HEK293 (cell line): ENCODE results near the gene AAR2.

Experiments
- CTCF ChIA-PET: fragments of 350-600 bp; formaldehyde crosslinking; extraction: SDS; loops from one replicate; lab custom pipeline; 2021; ENCODE audit warnings: antibody characterized with exemption; lab: Yijun Ruan, JAX
- POLR2A ChIA-PET: fragments of 300-600 bp; formaldehyde crosslinking; extraction: SDS; loops from one replicate; lab custom pipeline; 2020; ENCODE audit warnings: antibody characterized with exemption, inconsistent platforms; lab: Yijun Ruan, JAX
- H3K27ac ChIP-seq: fragments of 200-500 bp; sonication (Bioruptor generic); 2 replicates; pipeline ENCODE4 v1.5.1; 2014; ENCODE audit warnings: low read depth, low read length, control low read depth, inconsistent platforms; ENCODE audit errors: extremely low read depth
- H3K36me3 ChIP-seq, 2 experiments: fragments of 200-500 bp in 1 of 2; sonication (Bioruptor generic) in 1 of 2; 1 replicate in 1 of 2; 2 replicates in 1 of 2; pipeline ENCODE4 v1.5.1; 2014 to 2017; ENCODE audit warnings: inconsistent platforms in 2 of 2, low read length in 2 of 2; ENCODE audit not compliant: control insufficient read depth in 2 of 2, insufficient read depth in 1 of 2
- H3K4me1 ChIP-seq: fragments of 200-500 bp; sonication (Bioruptor generic); 2 replicates; pipeline ENCODE4 v1.5.1; 2014; ENCODE audit warnings: mild to moderate bottlenecking, low read length, inconsistent platforms; ENCODE audit not compliant: control insufficient read depth, insufficient read depth
- H3K4me3 ChIP-seq: 2 replicates; pipeline ENCODE4 v1.5.1; 2011; ENCODE audit warnings: low read depth, mild to moderate bottlenecking, control low read depth, low read length, moderate library complexity
- H3K9me3 ChIP-seq: fragments of 200-500 bp; sonication (Bioruptor generic); 2 replicates; pipeline ENCODE4 v1.5.1; 2014; ENCODE audit warnings: low read depth, low read length, inconsistent platforms; ENCODE audit not compliant: control insufficient read depth, insufficient read depth
- IKZF3 ChIP-seq: fragments of 450-650 bp; IDR thresholded peaks from 2 replicates; pipeline ENCODE4 v1.5.0; 2018; ENCODE audit warnings: missing biosample characterization, mild to moderate bottlenecking, missing genetic modification characterization, moderate library complexity
- KLF8 ChIP-seq: fragments of 450-650 bp; formaldehyde crosslinking; IDR thresholded peaks from 2 replicates; pipeline ENCODE4 v1.5.1; 2016; ENCODE audit warnings: missing biosample characterization, missing genetic modification characterization
- ZFP3 ChIP-seq: fragments of 450-650 bp; formaldehyde crosslinking; IDR thresholded peaks from 2 replicates; pipeline ENCODE4 v1.5.1; 2016; ENCODE audit warnings: low read depth, missing biosample characterization, missing genetic modification characterization
- ZFP41 ChIP-seq: fragments of 450-650 bp; formaldehyde crosslinking; IDR thresholded peaks from 2 replicates; pipeline ENCODE4 v1.5.1; 2016; ENCODE audit warnings: missing biosample characterization, missing genetic modification characterization, borderline replicate concordance
- ZNF133 ChIP-seq: fragments of 450-650 bp; formaldehyde crosslinking; IDR thresholded peaks from 2 replicates; pipeline ENCODE4 v1.5.1; 2016; ENCODE audit warnings: missing biosample characterization, missing genetic modification characterization
- ZNF362 ChIP-seq: fragments of 450-650 bp; formaldehyde crosslinking; IDR thresholded peaks from 2 replicates; pipeline ENCODE4 v1.5.1; 2016; ENCODE audit warnings: missing biosample characterization, missing genetic modification characterization
- ZNF600 ChIP-seq: fragments of 450-650 bp; formaldehyde crosslinking; IDR thresholded peaks from 2 replicates; pipeline ENCODE4 v1.5.1; 2016; ENCODE audit warnings: missing biosample characterization, missing genetic modification characterization
- ZNF610 ChIP-seq: fragments of 450-650 bp; formaldehyde crosslinking; IDR thresholded peaks from 2 replicates; pipeline ENCODE4 v1.5.1; 2016; ENCODE audit warnings: missing biosample characterization, missing genetic modification characterization, borderline replicate concordance
- ZNF639 ChIP-seq: fragments of 450-650 bp; formaldehyde crosslinking; IDR thresholded peaks from 2 replicates; pipeline ENCODE4 v1.5.1; 2016; ENCODE audit warnings: missing biosample characterization, missing genetic modification characterization
- TF ChIP-seq, protein P1 (sequence below): fragments of 450-650 bp; formaldehyde crosslinking; IDR thresholded peaks from 2 replicates; pipeline ENCODE4 v1.5.1; 2016; ENCODE audit warnings: missing biosample characterization, missing genetic modification characterization, low read depth
- TF ChIP-seq, protein P2 (sequence below): fragments of 450-650 bp; formaldehyde crosslinking; IDR thresholded peaks from 2 replicates; pipeline ENCODE4 v1.5.1; 2016; ENCODE audit warnings: missing biosample characterization, missing genetic modification characterization
- TF ChIP-seq, protein P3 (sequence below): fragments of 450-650 bp; formaldehyde crosslinking; IDR thresholded peaks from 2 replicates; pipeline ENCODE4 v1.5.1; 2017; ENCODE audit warnings: missing biosample characterization, mild to moderate bottlenecking, missing genetic modification characterization, moderate library complexity
- TF ChIP-seq, protein P4 (sequence below): fragments of 450-650 bp; formaldehyde crosslinking; conservative IDR thresholded peaks from 2 replicates; pipeline ENCODE4 v1.5.1; 2016; ENCODE audit warnings: low read depth, missing biosample characterization, missing genetic modification characterization

AAR2 gene

DNA sequence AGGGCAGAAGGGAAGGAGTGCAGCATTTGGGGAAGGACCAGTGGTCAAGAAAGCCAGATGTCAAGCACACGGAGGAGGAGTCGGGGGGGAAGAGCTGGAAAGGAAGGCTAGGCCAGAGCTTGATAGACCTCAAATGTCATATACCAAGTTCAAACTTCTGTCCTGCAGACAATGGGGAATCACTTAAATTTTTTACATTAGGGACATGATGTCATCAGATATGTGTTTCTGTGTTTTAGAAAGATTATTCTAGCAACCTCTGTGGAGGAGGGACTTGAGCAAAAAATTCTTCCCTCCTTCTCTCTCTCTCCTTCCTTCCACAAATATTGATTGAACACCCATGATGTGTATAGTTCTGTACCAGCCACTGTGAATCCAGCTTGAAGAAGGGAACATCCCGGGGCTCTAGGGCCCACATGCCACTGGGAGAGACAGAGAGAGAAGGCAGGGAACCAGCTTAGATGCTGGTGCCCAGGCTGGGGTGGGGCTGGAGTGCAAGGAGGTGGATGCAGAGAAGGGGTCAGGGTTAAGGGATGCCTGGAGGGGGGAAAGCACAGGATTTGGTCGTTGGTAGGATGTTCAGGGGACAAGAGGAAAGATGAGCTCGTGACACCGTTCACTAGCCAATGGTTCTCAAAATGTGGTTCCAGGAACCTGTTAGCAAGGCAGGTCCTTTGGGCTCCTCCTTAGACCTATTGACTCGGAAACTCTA is 19.8 kb upstream of the AAR2 start:
- no peak for TF ChIP-seq ZNF133 (tag by site-specific recombination)
- TF ChIP-seq, protein P1, sequence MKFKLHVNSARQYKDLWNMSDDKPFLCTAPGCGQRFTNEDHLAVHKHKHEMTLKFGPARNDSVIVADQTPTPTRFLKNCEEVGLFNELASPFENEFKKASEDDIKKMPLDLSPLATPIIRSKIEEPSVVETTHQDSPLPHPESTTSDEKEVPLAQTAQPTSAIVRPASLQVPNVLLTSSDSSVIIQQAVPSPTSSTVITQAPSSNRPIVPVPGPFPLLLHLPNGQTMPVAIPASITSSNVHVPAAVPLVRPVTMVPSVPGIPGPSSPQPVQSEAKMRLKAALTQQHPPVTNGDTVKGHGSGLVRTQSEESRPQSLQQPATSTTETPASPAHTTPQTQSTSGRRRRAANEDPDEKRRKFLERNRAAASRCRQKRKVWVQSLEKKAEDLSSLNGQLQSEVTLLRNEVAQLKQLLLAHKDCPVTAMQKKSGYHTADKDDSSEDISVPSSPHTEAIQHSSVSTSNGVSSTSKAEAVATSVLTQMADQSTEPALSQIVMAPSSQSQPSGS (tag by site-specific recombination), result peak; percentile 68; the same call in 1 of the 2 replicates
- no peak overlapping the region for H3K4me3 ChIP-seq
- ChIA-PET CTCF (interaction anchor here (0.5 to 2.3 kb wide), 14 partner anchors 14 to 1323 kb away, joined by 3 to 11 read pairs (median 3); partner anchors contain the start of gene AAR2), POLR2A (no interaction called here)
- peaks cover 0 to 40% of the 10 kb centered on the region in 2 experiments; a peak in 1 of 3 replicates for H3K36me3 ChIP-seq
- no peaks in the 10 kb centered on the region for H3K4me1 ChIP-seq
- H3K27ac ChIP-seq, result no peak overlapping the region
- no peaks in the 10 kb centered on the region for H3K9me3 ChIP-seq

DNA sequence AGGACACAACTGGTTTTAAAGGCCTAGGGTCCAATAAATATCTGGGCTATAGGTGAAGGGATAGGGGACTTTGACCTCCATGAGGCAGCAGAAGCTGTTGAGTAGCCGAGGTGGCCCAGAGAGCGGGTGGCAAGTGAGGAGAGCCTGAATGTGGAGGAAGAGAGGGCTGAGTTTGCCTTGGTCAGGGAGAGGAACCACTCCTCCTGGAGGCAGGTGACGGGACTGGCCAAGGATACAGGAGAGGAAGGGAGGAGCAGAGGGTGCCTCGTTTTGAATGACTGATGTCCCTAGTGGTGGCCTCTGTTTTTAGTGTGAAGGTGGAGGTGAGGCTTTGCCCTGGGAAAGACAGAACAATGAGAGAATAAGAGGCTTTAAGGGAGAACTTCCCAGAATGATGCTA is 19.1 kb upstream of the AAR2 start:
- Histone ChIP-seq H3K36me3 (peaks cover 0 to 43% of the 10 kb centered on the region in 2 experiments; a peak in 1 of 3 replicates), H3K4me1 (no peaks in the 10 kb centered on the region), H3K27ac (no peak overlapping the region), H3K4me3 (no peak overlapping the region), H3K9me3 (no peaks in the 10 kb centered on the region)
- POLR2A ChIA-PET, result no interaction called here
- CTCF ChIA-PET, result interaction anchor here (0.6 to 2.3 kb wide), 7 partner anchors 14 to 222 kb away, joined by 3 to 11 read pairs (median 4); partner anchors contain the start of gene AAR2
- TF ChIP-seq, protein P2, sequence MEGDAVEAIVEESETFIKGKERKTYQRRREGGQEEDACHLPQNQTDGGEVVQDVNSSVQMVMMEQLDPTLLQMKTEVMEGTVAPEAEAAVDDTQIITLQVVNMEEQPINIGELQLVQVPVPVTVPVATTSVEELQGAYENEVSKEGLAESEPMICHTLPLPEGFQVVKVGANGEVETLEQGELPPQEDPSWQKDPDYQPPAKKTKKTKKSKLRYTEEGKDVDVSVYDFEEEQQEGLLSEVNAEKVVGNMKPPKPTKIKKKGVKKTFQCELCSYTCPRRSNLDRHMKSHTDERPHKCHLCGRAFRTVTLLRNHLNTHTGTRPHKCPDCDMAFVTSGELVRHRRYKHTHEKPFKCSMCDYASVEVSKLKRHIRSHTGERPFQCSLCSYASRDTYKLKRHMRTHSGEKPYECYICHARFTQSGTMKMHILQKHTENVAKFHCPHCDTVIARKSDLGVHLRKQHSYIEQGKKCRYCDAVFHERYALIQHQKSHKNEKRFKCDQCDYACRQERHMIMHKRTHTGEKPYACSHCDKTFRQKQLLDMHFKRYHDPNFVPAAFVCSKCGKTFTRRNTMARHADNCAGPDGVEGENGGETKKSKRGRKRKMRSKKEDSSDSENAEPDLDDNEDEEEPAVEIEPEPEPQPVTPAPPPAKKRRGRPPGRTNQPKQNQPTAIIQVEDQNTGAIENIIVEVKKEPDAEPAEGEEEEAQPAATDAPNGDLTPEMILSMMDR, result peak; percentile 82
- no peak for TF ChIP-seq ZNF639 (tag by site-specific recombination)
- TF ChIP-seq, protein P3, sequence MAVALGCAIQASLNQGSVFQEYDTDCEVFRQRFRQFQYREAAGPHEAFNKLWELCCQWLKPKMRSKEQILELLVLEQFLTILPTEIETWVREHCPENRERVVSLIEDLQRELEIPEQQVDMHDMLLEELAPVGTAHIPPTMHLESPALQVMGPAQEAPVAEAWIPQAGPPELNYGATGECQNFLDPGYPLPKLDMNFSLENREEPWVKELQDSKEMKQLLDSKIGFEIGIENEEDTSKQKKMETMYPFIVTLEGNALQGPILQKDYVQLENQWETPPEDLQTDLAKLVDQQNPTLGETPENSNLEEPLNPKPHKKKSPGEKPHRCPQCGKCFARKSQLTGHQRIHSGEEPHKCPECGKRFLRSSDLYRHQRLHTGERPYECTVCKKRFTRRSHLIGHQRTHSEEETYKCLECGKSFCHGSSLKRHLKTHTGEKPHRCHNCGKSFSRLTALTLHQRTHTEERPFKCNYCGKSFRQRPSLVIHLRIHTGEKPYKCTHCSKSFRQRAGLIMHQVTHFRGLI (tag by site-specific recombination), result no peak
- no peak for TF ChIP-seq ZNF610 (tag by site-specific recombination)
- TF ChIP-seq ZFP3 (tag by site-specific recombination), result no peak

DNA sequence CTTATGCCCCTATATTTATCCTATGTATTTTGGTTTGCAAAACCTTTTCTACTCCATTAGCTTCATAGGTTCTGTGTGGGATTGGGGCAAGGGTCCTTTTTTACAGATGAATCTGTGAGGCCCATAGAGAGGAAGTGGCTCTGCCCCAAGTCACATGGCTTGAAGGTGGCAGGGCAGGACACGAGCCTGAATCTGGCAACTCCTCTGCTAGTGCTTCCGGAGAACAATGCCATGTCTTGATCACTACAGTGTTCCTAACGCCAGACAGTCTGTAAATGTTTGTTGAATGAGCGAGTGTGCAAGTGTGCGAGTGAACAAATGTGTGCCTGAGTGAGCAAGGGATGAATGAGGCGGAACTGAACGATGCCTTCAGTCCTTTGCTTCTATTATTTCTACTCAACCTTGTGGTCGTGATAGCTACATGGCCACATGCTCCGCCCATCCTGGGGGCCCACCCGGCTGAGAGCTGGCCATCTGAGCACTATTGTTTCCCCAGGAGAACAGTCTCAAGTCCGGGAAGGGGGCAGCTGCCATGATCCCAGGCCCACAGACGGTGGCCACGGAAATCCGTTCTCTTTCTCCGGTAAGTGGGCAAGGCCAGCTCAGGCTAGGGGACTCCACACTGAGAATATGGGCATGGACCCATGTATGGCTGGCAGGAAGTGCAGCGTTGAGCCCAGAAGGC is 17.8 kb upstream of the AAR2 start:
- Histone ChIP-seq H3K4me1 (no peaks in the 10 kb centered on the region), H3K9me3 (no peaks in the 10 kb centered on the region), H3K36me3 (peaks cover 0 to 41% of the 10 kb centered on the region in 2 experiments; a peak in 1 of 3 replicates), H3K4me3 (no peak overlapping the region), H3K27ac (no peak overlapping the region)
- POLR2A ChIA-PET, result no interaction called here
- CTCF ChIA-PET, result interaction anchor here (1.0 kb wide), 1 partner anchor 221 kb away, joined by 3 read pairs; no protein-coding TSS in a partner anchor
- TF ChIP-seq, protein P4, sequence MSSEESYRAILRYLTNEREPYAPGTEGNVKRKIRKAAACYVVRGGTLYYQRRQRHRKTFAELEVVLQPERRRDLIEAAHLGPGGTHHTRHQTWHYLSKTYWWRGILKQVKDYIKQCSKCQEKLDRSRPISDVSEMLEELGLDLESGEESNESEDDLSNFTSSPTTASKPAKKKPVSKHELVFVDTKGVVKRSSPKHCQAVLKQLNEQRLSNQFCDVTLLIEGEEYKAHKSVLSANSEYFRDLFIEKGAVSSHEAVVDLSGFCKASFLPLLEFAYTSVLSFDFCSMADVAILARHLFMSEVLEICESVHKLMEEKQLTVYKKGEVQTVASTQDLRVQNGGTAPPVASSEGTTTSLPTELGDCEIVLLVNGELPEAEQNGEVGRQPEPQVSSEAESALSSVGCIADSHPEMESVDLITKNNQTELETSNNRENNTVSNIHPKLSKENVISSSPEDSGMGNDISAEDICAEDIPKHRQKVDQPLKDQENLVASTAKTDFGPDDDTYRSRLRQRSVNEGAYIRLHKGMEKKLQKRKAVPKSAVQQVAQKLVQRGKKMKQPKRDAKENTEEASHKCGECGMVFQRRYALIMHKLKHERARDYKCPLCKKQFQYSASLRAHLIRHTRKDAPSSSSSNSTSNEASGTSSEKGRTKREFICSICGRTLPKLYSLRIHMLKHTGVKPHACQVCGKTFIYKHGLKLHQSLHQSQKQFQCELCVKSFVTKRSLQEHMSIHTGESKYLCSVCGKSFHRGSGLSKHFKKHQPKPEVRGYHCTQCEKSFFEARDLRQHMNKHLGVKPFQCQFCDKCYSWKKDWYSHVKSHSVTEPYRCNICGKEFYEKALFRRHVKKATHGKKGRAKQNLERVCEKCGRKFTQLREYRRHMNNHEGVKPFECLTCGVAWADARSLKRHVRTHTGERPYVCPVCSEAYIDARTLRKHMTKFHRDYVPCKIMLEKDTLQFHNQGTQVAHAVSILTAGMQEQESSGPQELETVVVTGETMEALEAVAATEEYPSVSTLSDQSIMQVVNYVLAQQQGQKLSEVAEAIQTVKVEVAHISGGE (tag by site-specific recombination), result no peak
- no peak for TF ChIP-seq KLF8 (tag by site-specific recombination)
- no peak for TF ChIP-seq ZFP41
- no peak for TF ChIP-seq ZNF600 (tag by site-specific recombination)
- no peak for TF ChIP-seq ZNF362 (tag by site-specific recombination)
- no peak for TF ChIP-seq IKZF3
